Smooth muscle cell (in vitro differentiated cells): ENCODE data around the gene TOMM20. TPM values are rescaled to one million over a fixed set of nuclear protein-coding genes. Genes with fewer than 3 reads are reported as not detected.

Experiments
- DNase-seq: peaks from one replicate; lab custom pipeline; 2025; ENCODE audit not compliant: unreplicated experiment; lab: John Stamatoyannopoulos, UW
- H2AFZ ChIP-seq: fragments of 200-600 bp; sonication (generic); 2 replicates; pipeline ENCODE4 v1.6.0; 2016; ENCODE audit warnings: antibody characterized with exemption, low read depth, mild to moderate bottlenecking
- H3F3A ChIP-seq: fragments of 200-600 bp; sonication (generic); 2 replicates; pipeline ENCODE4 v1.6.0; 2017; ENCODE audit warnings: antibody characterized with exemption, low read depth
- H3K27ac ChIP-seq: fragments of 200-600 bp; sonication (generic); 2 replicates; pipeline ENCODE4 v1.5.1; 2016; ENCODE audit warnings: low read depth, mild to moderate bottlenecking
- H3K27me3 ChIP-seq: fragments of 200-600 bp; sonication (generic); 2 replicates; pipeline ENCODE4 v1.6.1; 2016; ENCODE audit warnings: low read depth, mild to moderate bottlenecking
- H3K36me3 ChIP-seq: fragments of 200-600 bp; sonication (generic); 2 replicates; pipeline ENCODE4 v1.5.1; 2016; ENCODE audit warnings: low read depth
- H3K4me1 ChIP-seq: fragments of 200-600 bp; sonication (generic); 2 replicates; pipeline ENCODE4 v1.5.1; 2016; ENCODE audit warnings: low read depth
- H3K4me2 ChIP-seq: fragments of 200-600 bp; sonication (generic); 2 replicates; pipeline ENCODE4 v1.6.0; 2016; ENCODE audit warnings: mild to moderate bottlenecking
- H3K4me3 ChIP-seq: fragments of 200-600 bp; sonication (generic); 2 replicates; pipeline ENCODE4 v1.5.1; 2016; ENCODE audit warnings: mild to moderate bottlenecking
- H3K79me2 ChIP-seq: fragments of 200-600 bp; sonication (generic); 2 replicates; pipeline ENCODE4 v1.6.0; 2016; ENCODE audit warnings: low read depth, mild to moderate bottlenecking
- H3K9ac ChIP-seq: fragments of 200-600 bp; sonication (generic); 2 replicates; pipeline ENCODE4 v1.6.0; 2016; ENCODE audit warnings: low read depth
- H3K9me3 ChIP-seq: fragments of 200-600 bp; sonication (generic); replicated peaks from 2 replicates; pipeline ENCODE4 v1.5.1; 2016; ENCODE audit warnings: low read depth
- H4K20me1 ChIP-seq: fragments of 200-600 bp; sonication (generic); 2 replicates; pipeline ENCODE4 v1.6.0; 2016; ENCODE audit warnings: low read depth
- CTCF ChIP-seq: fragments of 200-600 bp; sonication (generic); IDR thresholded peaks from 2 replicates; pipeline ENCODE4 v1.5.1; 2017; ENCODE audit warnings: borderline replicate concordance, mild to moderate bottlenecking, antibody characterized with exemption; ENCODE audit not compliant: insufficient read depth, poor library complexity, severe bottlenecking
- WGBS: methylation state at CpG from one replicate; pipeline ENCODE4 v1.1.7; 2016; ENCODE audit warnings: low lambda C conversion rate; 5-methylcytosine and 5-hydroxymethylcytosine counted together
- polyA plus RNA-seq: library from polyadenylated mRNA; unstranded; fragments of >200 nt; fragmentation: Nextera tagmentation; extraction: Ambion mirVana; gene quantifications from 2 replicates; pipeline ENCODE4 v1.2.1, GENCODE V29; 2016
- small RNA-seq: library from RNA; depleted of rRNA; stranded (forward); fragments of <200 nt; gene quantifications from one replicate; pipeline ENCODE3, GENCODE V24; 2014
- total RNA-seq: library from RNA; depleted of rRNA; stranded (reverse); fragments of >200 nt; gene quantifications from 2 replicates; pipeline ENCODE4 v1.2.3, GENCODE V29; 2014

TOMM20 gene
- total and polyA plus RNA-seq, 2 experiments from 2014 or later, result 46.1 to 82.1 TPM

GRCh38 chr1:235060607-235061470, 67.8 kb downstream of the TOMM20 start:
- no peaks in the 10 kb centered on the region for H3K27me3 ChIP-seq
- H3K27ac ChIP-seq, result peak overlapping the region; percentile 5
- no peaks in the 10 kb centered on the region for H3K36me3 ChIP-seq
- no peaks in the 10 kb centered on the region for H3K79me2 ChIP-seq
- no peak overlapping the region for H3K9ac ChIP-seq
- H3F3A ChIP-seq, result no peaks in the 10 kb centered on the region
- H3K4me2 ChIP-seq, result no peak overlapping the region
- no peaks in the 10 kb centered on the region for H3K9me3 ChIP-seq
- no peak overlapping the region for H3K4me3 ChIP-seq
- DNase-seq, result no peak
- H2AFZ ChIP-seq, result no peak overlapping the region
- no peaks in the 10 kb centered on the region for H4K20me1 ChIP-seq
- WGBS, result 38% methylated on average over 7 of the region's 7 CpGs
- H3K4me1 ChIP-seq, result peaks cover 13% of the 10 kb centered on the region
- no peak for TF ChIP-seq CTCF

Small RNA genes within 50 kb of the gene (small RNA-seq; reads per million reads assigned to genes)
- gene AL732292.1 (not detected), gene SNORA14B (12.9 reads per million, percentile 82 among the genes with 10 or more reads in this experiment)

Other genes starting within 250 kb of the TOMM20 start
- gene RBM34, start 32.4 kb upstream of the TOMM20 start, total RNA-seq, result 59.9 and 60.3 TPM in 2 replicates
- 68.0 and 75.2 TPM in 2 replicates for gene RBM34, start 32.4 kb upstream of the TOMM20 start, polyA plus RNA-seq
- 33.2 and 40.3 TPM in 2 replicates for gene ARID4B, start 199.3 kb upstream of the TOMM20 start, total RNA-seq
- 29.0 and 39.1 TPM in 2 replicates for gene ARID4B, start 199.3 kb upstream of the TOMM20 start, polyA plus RNA-seq
- 41.3 and 45.8 TPM in 2 replicates for gene GGPS1, start 199.7 kb upstream of the TOMM20 start, total RNA-seq
- gene GGPS1, start 199.7 kb upstream of the TOMM20 start, polyA plus RNA-seq, result 47.5 and 48.1 TPM in 2 replicates
- 24.0 and 31.1 TPM in 2 replicates for gene TBCE, start 238.6 kb upstream of the TOMM20 start, total RNA-seq
- 28.4 and 30.5 TPM in 2 replicates for gene TBCE, start 238.6 kb upstream of the TOMM20 start, polyA plus RNA-seq